Gastrocnemius medialis (tissue), 4 donors: ENCODE data around the gene GRIK3. TPM values are rescaled to one million over a fixed set of nuclear protein-coding genes. Genes with fewer than 3 reads are reported as not detected.

ENCODE experiments used
- ATAC-seq, 2 donors: fragments of 150-250 bp; one replicate each; pipeline ENCODE4 v1.9.1; 2016
- DNase-seq, 2 donors: peaks; one replicate each; pipeline ENCODE4 v3.0.0-alpha.2; 2019
- H3K27ac ChIP-seq, 4 donors: fragments of 200-600 bp; sonication (generic); 1 replicate in 1 of 4; 2 replicates in 3 of 4; pipeline ENCODE4 v1.5.1; 2016 to 2018; ENCODE audit warnings: mild to moderate bottlenecking in 2 of 4, moderate library complexity in 1 of 4
- H3K27me3 ChIP-seq, 3 donors: fragments of 200-600 bp; sonication (generic) in 2 of 3; 1 replicate in 1 of 3; 2 replicates in 2 of 3; pipeline versions ENCODE4 v1.5.1 to v1.6.0; 2016 to 2019; ENCODE audit warnings: mild to moderate bottlenecking in 1 of 3, moderate library complexity in 1 of 3
- H3K36me3 ChIP-seq, 2 donors: fragments of 200-600 bp; sonication (generic) in 1 of 2; one replicate each; pipeline ENCODE4 v1.5.1; 2017 to 2018
- H3K4me1 ChIP-seq, 2 donors: fragments of 200-600 bp; sonication (generic) in 1 of 2; one replicate each; pipeline ENCODE4 v1.5.1; 2016 to 2017; ENCODE audit warnings: mild to moderate bottlenecking in 2 of 2
- H3K4me3 ChIP-seq, 4 donors: fragments of 200-600 bp; sonication (generic) in 3 of 4; 1 replicate in 1 of 4; 2 replicates in 3 of 4; pipeline ENCODE4 v1.5.1; 2016 to 2019; ENCODE audit warnings: mild to moderate bottlenecking in 2 of 4
- H3K9me3 ChIP-seq, 3 donors: fragments of 200-600 bp; sonication (generic) in 2 of 3; 1 replicate in 1 of 3; 2 replicates in 2 of 3; pipeline ENCODE4 v1.5.1; 2016 to 2019
- CTCF ChIP-seq, 5 experiments: fragments of 450-650 bp in 3 of 5; fragments of 200-600 bp in 2 of 5; sonication (generic) in 2 of 5; IDR thresholded peaks in 4 of 5; conservative IDR thresholded peaks in 1 of 5; 1 replicate in 4 of 5; 2 replicates in 1 of 5; pipeline ENCODE4 v1.5.1; 2016 to 2019; ENCODE audit warnings: antibody characterized with exemption in 5 of 5, mild to moderate bottlenecking in 3 of 5, moderate library complexity in 3 of 5
- POLR2A ChIP-seq, 2 donors: fragments of 450-650 bp; IDR thresholded peaks; one replicate each; pipeline ENCODE4 v1.6.1; 2017; ENCODE audit warnings: antibody characterized with exemption in 2 of 2, mild to moderate bottlenecking in 2 of 2, moderate library complexity in 2 of 2
- in situ Hi-C, 4 donors: fragments of 200-750 bp; cut with MboI; loops; one replicate each; pipeline versions ENCODE4 v1.15.0 to v1.8.0; 2017; ENCODE audit warnings: low sequenced_read_pairs in 4 of 4
- intact Hi-C: fragments of 100-400 bp; cut with DNase I; formaldehyde crosslinking; loops from one replicate; pipeline ENCODE4 v1.15.1; 2023; ENCODE audit warnings: low total_unique reads
- total RNA-seq, 4 donors: library from RNA; depleted of rRNA; stranded (reverse); fragments of >200 nt; gene quantifications; one replicate each; pipeline versions ENCODE4 v1.1.0 to v1.2.3, GENCODE V29; 2016

GRIK3 gene
- total RNA-seq, 4 donors from 2014 or later: 0.13 to 0.22 (median 0.13) TPM; not detected in 1

DNA sequence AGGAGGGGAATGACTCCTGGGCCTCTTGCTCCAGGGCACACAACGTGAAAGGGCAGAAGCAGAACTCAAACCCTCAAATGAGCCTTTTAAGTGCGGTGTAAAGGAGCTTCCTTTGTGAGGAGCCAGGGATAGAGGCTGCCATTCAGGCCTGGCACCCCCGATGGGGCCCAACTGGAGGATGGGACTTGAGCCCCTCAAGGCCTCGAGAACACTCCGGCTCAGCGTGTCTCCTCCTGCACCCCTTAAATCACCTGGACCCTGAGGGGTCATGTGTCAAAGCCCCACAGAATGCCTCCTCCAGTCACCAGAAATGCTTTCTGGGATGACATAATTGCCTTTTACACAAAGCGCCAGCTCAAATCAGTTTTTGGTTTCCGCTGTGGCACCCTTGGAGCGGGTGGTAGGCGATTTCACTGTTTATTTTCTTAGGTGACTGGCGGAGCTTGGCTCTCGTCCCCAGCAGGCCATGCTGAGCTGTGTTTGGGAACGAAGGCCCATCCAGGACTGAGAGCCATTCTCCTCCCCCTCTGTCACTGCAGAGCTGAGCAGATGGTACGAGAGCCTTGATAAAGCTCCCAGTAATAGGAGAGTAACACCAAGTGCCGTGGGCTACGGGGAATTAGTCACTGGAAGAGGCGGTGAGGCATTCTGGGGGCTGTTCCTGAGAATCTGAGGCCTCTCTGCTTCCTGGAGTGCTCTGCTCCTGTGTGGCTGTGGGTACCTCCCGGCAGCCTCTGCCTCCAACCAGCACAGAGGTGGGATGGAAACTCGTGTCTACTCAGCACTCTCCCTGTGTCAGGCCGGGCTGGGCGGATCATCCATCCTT lies 163.0 kb downstream of the GRIK3 start:
- H3K4me1 ChIP-seq: no peaks in the 10 kb centered on the region
- DNase-seq (no peak), ATAC-seq (no peak)
- TF ChIP-seq POLR2A (IDR thresholded peaks at IDR 0.05): no peak
- no peak for TF ChIP-seq CTCF (IDR thresholded peaks at IDR 0.05 in 4 of 5, conservative IDR thresholded peaks at IDR 0.05 in 1 of 5)
- no peaks in the 10 kb centered on the region for H3K9me3 ChIP-seq
- H3K36me3 ChIP-seq: no peaks in the 10 kb centered on the region
- H3K27me3 ChIP-seq: peaks cover 0 to 2% (median 0%) of the 10 kb centered on the region in 3 donors
- intact Hi-C loops: no loop called here
- in situ Hi-C loops: no loop called here
- no peak overlapping the region for H3K27ac ChIP-seq
- no peak overlapping the region for H3K4me3 ChIP-seq

GRCh38 chr1:36869826-36870225 lies 164.5 kb downstream of the GRIK3 start:
- Histone ChIP-seq H3K4me1 (no peaks in the 10 kb centered on the region), H3K27ac (no peak overlapping the region), H3K9me3 (no peaks in the 10 kb centered on the region), H3K36me3 (no peaks in the 10 kb centered on the region), H3K27me3 (no peaks in the 10 kb centered on the region), H3K4me3 (no peak overlapping the region)
- DNase-seq (no peak), ATAC-seq (no peak)
- intact Hi-C loops: no loop called here
- in situ Hi-C loops: no loop called here
- TF ChIP-seq CTCF (IDR thresholded peaks at IDR 0.05 in 4 of 5, conservative IDR thresholded peaks at IDR 0.05 in 1 of 5): no peak
- no peak for TF ChIP-seq POLR2A (IDR thresholded peaks at IDR 0.05)

GRCh38 chr1:36869054-36869453 lies 165.3 kb downstream of the GRIK3 start:
- ATAC-seq (no peak), DNase-seq (no peak)
- H3K27me3 ChIP-seq: no peaks in the 10 kb centered on the region
- no peaks in the 10 kb centered on the region for H3K4me1 ChIP-seq
- intact Hi-C loops: no loop called here
- H3K9me3 ChIP-seq: no peaks in the 10 kb centered on the region
- H3K36me3 ChIP-seq: no peaks in the 10 kb centered on the region
- H3K27ac ChIP-seq: no peak overlapping the region
- TF ChIP-seq CTCF (IDR thresholded peaks at IDR 0.05 in 4 of 5, conservative IDR thresholded peaks at IDR 0.05 in 1 of 5) (no peak), POLR2A (IDR thresholded peaks at IDR 0.05) (no peak)
- H3K4me3 ChIP-seq: no peak overlapping the region
- in situ Hi-C loops: no loop called here

- Histone ChIP-seq H3K27ac (no peak overlapping the region), H3K9me3 (no peaks in the 10 kb centered on the region), H3K36me3 (no peaks in the 10 kb centered on the region), H3K27me3 (peaks cover 0 to 5% (median 0%) of the 10 kb centered on the region in 3 donors), H3K4me3 (no peak overlapping the region), H3K4me1 (no peaks in the 10 kb centered on the region)
- DNase-seq: no peak
- no peak for TF ChIP-seq POLR2A (IDR thresholded peaks at IDR 0.05)
- no peak for TF ChIP-seq CTCF (IDR thresholded peaks at IDR 0.05 in 4 of 5, conservative IDR thresholded peaks at IDR 0.05 in 1 of 5)
- no peak for ATAC-seq
- intact Hi-C loops (no loop called here), in situ Hi-C loops (no loop called here)
Observed at GRCh38 chr1:36867575-36867974, 166.7 kb downstream of the GRIK3 start.
